Brain pericyte (primary cell): ENCODE data around the gene NCMAP.
"Not testable (repeated sequence)": the region's sequence is repeated elsewhere in the genome, so short reads cannot be mapped to it uniquely, and the experiment has no call there.

ENCODE experiments used
- DNase-seq: peaks from one replicate; pipeline ENCODE4 v3.0.0-alpha.2; 2012; ENCODE audit warnings: low read depth, low spot score

NCMAP gene

GRCh38 chr1:24555591-24556413 is at the start of gene NCMAP:
Gene NCMAP (plus strand): TSS chr1:24556087. CDS start chr1:24595431, 39,344 bp downstream.
- no peak for DNase-seq

DNA sequence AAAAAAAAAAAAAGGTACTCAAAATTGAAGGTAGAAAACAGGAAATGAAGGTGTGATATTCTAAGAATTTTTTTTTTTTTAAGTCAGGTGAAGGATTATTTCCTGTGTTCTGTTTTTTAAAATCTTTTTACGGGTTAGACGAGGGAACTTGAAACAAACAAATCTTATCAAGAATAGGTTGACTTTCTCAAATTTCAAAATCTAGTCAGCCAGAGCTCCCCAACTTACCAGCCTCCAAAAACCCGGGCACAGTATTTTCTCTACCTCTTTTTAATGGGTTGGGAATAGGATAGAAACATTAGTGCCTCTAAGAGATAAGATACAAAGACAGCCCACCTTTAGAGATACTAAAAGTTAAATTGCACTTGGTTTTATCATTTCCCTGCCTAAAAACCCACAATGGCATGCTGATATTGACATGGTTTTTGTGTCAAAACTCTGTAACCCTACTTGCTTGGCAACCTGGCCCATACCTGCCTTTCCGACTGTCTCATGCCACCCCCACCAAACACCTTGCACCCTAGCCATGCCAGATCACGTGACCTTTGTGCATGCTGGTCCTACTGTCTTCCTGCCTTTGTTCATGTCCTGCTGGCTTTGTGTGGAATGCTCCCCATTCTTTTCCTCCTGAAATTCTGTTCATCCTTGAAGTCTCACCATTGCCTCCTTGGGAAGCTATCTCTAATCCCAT is 49.1 kb upstream of the NCMAP start:
- no peak for DNase-seq

DNA sequence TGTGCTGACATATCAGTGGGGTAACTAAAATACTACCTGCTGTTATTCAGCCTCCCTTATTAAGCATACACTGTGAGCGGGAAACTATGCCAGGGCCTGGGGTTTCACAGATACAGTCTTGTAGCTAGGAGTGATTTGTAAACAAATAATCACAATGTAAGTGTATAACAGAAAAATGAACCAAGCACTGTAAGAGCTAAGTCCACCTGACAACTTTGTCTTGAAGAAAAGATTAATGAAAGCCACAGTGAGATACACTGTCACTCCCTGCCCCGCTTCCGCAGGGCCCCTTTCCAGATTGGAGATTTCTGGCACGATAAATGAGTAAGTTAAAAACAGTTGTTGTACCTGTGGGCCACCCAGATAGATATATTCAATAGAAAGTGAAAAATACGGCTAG is 48.5 kb upstream of the NCMAP start:
- no peak for DNase-seq

GRCh38 chr1:24508911-24509310 is 47.0 kb upstream of the NCMAP start:
- no peak for DNase-seq

DNA sequence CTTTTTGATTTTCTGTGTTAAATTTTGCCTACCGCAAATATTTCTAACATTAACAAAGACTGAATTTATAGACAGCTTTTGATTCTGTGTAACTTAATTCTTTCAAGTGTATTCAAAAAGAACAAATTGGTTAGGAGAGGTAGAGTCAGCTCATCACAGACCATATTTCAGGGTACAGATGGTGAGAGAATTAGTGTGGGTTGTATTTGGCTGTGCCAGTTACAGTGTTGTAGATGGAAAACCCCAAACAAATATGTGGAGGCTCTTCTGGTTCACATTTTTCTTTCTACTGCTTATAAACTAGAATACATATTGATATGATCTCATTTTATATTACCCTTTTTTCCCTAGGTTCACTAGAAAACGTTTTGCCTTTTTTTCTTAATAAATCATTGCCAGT is 42.2 kb upstream of the NCMAP start:
- DNase-seq, result no peak

- no peak for DNase-seq
Measured at GRCh38 chr1:24514946-24515345, 40.9 kb upstream of the NCMAP start.

DNA sequence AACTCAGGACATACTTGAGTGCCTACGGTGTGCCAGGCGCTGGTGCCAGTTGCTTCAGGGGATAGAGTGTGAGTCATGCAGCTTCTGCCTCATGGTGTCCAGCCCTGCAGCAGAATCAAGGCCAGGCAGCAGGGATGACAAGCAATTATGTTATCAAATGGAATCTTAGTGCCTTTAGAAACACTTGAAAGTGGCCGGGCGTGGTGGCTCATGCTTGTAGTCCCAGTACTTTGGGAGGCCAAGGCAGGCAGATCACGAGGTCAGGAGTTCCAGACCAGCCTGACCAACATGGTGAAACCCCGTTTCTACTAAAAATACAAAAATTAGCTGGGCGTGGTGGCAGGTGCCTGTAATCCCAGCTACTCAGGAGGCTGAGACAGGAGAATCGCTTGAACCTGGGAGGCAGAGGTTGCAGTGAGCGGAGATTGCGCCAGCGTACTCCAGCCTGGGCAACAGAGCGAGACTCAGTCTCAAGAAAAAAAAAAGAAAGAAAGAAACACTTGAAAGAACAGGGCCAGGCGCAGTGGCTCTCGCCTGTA is 40.1 kb upstream of the NCMAP start:
- DNase-seq, result not testable (repeated sequence)

- no peak for DNase-seq
Measured at GRCh38 chr1:24516506-24516905, 39.4 kb upstream of the NCMAP start.

GRCh38 chr1:24517898-24518297 is 38.0 kb upstream of the NCMAP start:
- no peak for DNase-seq

- DNase-seq, result not testable (repeated sequence)
Measured at GRCh38 chr1:24520282-24520681, 35.6 kb upstream of the NCMAP start.

DNA sequence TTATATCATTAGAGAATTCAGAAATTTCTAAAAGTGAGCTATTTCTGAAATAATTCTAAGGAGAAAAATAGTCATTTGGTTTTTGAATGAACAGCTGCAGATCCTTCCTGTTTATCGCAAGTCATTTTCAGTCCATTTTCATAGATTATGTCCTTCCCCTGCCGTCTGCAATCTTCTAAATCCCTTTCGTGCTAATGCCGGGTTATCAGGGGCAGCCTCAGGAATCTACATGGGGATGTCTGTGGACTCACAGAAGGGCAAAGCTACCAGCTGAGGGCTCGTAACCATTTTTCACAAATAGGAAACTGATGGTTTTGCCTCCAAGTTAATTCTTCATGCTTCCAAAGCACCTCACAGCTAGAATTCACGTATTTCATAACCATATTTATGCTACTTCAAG is 30.3 kb upstream of the NCMAP start:
- no peak for DNase-seq

GRCh38 chr1:24526045-24526444 is 29.8 kb upstream of the NCMAP start:
- DNase-seq, result no peak

GRCh38 chr1:24526940-24527542 is 28.8 kb upstream of the NCMAP start:
- no peak for DNase-seq

- no peak for DNase-seq
Measured at GRCh38 chr1:24528744-24529143, 27.1 kb upstream of the NCMAP start.

DNA sequence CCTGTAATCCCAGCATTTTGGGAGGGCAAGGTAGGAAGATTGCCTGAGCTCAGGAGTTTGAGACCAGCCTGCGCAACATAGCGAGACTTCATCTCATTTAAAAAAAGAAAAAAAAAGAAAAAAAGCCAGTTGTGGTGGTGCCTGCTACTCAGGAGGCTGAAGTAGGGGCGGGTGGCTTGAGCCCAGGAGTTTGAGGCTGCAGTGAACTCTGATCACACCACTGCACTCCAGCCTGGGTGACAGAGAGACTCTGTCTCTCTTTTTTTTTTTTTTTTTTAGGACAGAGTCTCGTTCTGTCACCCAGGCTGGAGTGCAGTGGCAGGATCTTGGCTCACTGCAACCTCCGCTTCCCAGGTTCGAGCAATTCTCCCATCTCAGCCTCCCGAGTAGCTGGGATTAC is 26.6 kb upstream of the NCMAP start:
- DNase-seq, result not testable (repeated sequence)

DNA sequence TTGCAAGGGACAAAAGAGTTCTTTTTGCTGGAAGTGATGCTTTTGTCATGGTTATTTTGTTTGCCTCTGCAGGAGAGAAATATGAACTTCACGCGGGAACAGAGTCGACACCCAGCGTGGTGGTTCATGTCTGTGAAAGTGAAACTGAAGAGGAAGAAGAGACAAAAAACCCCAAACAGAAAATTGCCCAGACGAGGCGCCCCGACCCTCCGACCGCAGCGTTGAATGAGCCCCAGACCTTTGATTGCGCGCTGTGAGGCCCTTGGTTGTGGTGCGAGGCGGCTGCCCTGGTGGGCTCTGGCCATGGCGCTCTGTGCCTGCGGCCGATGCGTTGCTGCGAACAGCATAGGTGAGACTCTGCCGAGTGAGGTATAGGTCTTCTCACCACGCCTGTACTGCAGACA is 20.9 kb upstream of the NCMAP start:
- DNase-seq, result no peak

- no peak for DNase-seq
Measured at GRCh38 chr1:24535778-24536177, 20.1 kb upstream of the NCMAP start.

DNA sequence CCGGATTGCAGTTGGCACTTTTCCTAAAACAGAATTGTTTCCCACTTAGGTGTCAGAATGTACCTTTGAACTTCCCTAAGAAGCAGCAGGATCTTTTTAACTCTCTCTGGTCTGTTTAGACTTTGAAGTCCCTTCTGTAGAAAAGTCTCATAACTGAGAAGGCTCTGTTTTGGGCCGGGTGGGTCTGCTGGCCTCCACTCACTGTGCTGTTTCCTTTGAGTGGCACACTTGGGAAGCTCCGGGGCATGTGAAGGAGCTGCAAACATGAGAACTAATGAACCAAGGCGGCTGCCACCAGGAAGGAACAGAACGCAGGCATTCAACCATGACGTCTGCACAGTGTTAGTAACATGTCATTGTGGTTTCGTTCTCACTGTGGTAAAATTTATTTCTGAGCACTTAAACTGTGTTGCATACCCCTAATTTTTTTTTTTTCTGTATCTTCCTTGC is 19.5 kb upstream of the NCMAP start:
- no peak for DNase-seq

GRCh38 chr1:24540051-24540905 is 15.6 kb upstream of the NCMAP start:
- no peak for DNase-seq

DNA sequence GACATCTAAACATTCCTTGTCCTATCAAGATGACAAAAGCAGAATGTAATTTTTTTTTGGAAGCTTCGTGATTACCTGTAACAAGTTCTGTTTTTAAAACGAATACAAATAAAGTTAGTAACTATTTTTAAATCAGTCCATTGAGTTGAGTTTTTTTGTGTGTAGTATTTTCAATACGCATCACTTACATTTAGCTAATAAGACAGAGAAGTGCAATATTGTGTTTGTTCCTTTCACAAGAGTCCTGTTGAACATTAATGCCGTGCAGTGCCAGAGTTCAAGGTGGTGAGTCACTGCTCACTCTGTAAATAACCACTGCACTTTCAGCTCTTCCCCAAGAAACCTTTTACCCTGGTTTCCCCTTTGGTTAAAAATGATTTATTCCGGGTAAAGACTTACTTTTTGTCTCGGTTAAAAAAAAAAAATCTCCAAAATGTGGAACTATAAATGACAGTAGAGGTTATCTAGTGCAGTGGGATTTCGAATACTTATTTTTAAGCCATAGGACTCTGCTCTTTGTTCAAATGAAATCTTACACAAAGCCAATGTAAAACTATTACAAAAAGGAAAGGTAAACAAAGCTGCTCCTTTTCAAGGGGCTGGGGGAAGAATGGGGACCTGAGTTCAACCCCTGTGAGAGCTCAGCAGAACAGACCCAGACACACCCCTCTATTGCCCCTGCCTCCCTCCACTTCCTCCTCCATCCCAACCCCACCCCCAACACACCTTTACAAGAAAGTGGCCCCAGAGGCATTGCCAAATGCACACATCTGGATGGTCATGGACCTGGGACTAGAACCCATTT is 14.8 kb upstream of the NCMAP start:
- DNase-seq, result no peak
